Keratinocyte (primary cell): ENCODE data around the gene CHMP3. TPM values are rescaled to one million over a fixed set of nuclear protein-coding genes. Genes with fewer than 3 reads are reported as not detected.

Experiments used
- DNase-seq: peaks from one replicate; pipeline ENCODE4 v3.0.0-alpha.2; 2011; ENCODE audit warnings: low read depth, missing footprints, low spot score
- FAIRE-seq: peaks from 2 replicates; lab custom pipeline; 2011; peaks lifted over from hg19 to GRCh38; lab: Jason Lieb, UNC
- H2AFZ ChIP-seq: 2 replicates; pipeline ENCODE4 v1.6.0; 2012; ENCODE audit warnings: low read length, control low read depth, inconsistent platforms; ENCODE audit not compliant: control insufficient read depth
- H3K27ac ChIP-seq: 2 replicates; pipeline ENCODE4 v1.5.1; 2011; ENCODE audit warnings: low read length; ENCODE audit not compliant: control insufficient read depth, insufficient read depth
- H3K27me3 ChIP-seq: 3 replicates; pipeline ENCODE4 v1.6.0; 2011; ENCODE audit warnings: low read length; ENCODE audit not compliant: control insufficient read depth, insufficient read depth; ENCODE audit errors: extremely low read depth
- H3K36me3 ChIP-seq, 2 experiments: 2 replicates in 1 of 2; 3 replicates in 1 of 2; pipeline ENCODE4 v1.5.1; 2011; ENCODE audit warnings: low read length in 2 of 2, mild to moderate bottlenecking in 1 of 2; ENCODE audit not compliant: control insufficient read depth in 2 of 2, insufficient read depth in 2 of 2; ENCODE audit errors: extremely low read depth in 1 of 2
- H3K4me1 ChIP-seq: 3 replicates; pipeline ENCODE4 v1.5.1; 2011; ENCODE audit warnings: low read length; ENCODE audit not compliant: control insufficient read depth, insufficient read depth; ENCODE audit errors: extremely low read depth
- H3K4me2 ChIP-seq: 3 replicates; pipeline ENCODE4 v1.6.0; 2011; ENCODE audit warnings: low read depth, low read length; ENCODE audit not compliant: control insufficient read depth, insufficient read depth; ENCODE audit errors: extremely low read depth
- H3K4me3 ChIP-seq, 3 experiments: fragments of 200-600 bp in 1 of 3; sonication (generic) in 1 of 3; 2 replicates in 2 of 3; 3 replicates in 1 of 3; pipeline ENCODE4 v1.5.1; 2011 to 2016; ENCODE audit warnings: low read length in 3 of 3, mild to moderate bottlenecking in 3 of 3, control low read depth in 2 of 3, inconsistent platforms in 1 of 3, low read depth in 1 of 3, mixed read lengths in 1 of 3, mixed run types in 1 of 3, moderate library complexity in 1 of 3; ENCODE audit not compliant: control insufficient read depth in 2 of 3, insufficient read depth in 2 of 3; ENCODE audit errors: extremely low read depth in 1 of 3
- H3K79me2 ChIP-seq: 2 replicates; pipeline ENCODE4 v1.6.0; 2012; ENCODE audit warnings: low read length; ENCODE audit not compliant: control insufficient read depth, insufficient read depth
- H3K9ac ChIP-seq: 3 replicates; pipeline ENCODE4 v1.6.0; 2011; ENCODE audit warnings: low read length; ENCODE audit not compliant: control insufficient read depth, insufficient read depth; ENCODE audit errors: extremely low read depth
- H3K9me1 ChIP-seq: 3 replicates; pipeline ENCODE4 v1.6.0; 2011; ENCODE audit warnings: low read length; ENCODE audit not compliant: control insufficient read depth, insufficient read depth; ENCODE audit errors: extremely low read depth
- H3K9me3 ChIP-seq: 2 replicates; pipeline ENCODE4 v1.5.1; 2012; ENCODE audit warnings: low read depth, low read length; ENCODE audit not compliant: control insufficient read depth
- H4K20me1 ChIP-seq: 3 replicates; pipeline ENCODE4 v1.6.0; 2011; ENCODE audit warnings: low read length; ENCODE audit not compliant: control insufficient read depth, insufficient read depth; ENCODE audit errors: extremely low read depth
- CTCF ChIP-seq, 3 experiments: IDR thresholded peaks in 1 of 3; conservative IDR thresholded peaks in 1 of 3; optimal IDR thresholded peaks in 1 of 3; 2 replicates in 2 of 3; 3 replicates in 1 of 3; pipeline versions ENCODE3 to v1.5.1; 2011; ENCODE audit warnings: low read length in 3 of 3, mild to moderate bottlenecking in 3 of 3, moderate library complexity in 2 of 3, control low read depth in 1 of 3, inconsistent platforms in 1 of 3; ENCODE audit not compliant: insufficient read depth in 2 of 3; ENCODE audit errors: extremely low read depth in 1 of 3
- EZH2 ChIP-seq: IDR thresholded peaks from one replicate; pipeline ENCODE4 v1.6.1; 2012; ENCODE audit warnings: inconsistent platforms, mild to moderate bottlenecking, low read length, moderate library complexity
- dilution Hi-C: fragments of 300-500 bp; cut with MboI; formaldehyde crosslinking; loops from one replicate; pipeline ENCODE4 v1.7.0; 2020; ENCODE audit warnings: low sequenced_read_pairs; ENCODE audit not compliant: extremely low pct_ligation_motif_present
- polyA plus RNA-seq, 5 experiments: library from polyadenylated mRNA; depleted of rRNA in 3 of 5; stranded (reverse) in 3 of 5; stranded (forward) in 1 of 5; unstranded in 1 of 5; fragments of >200 nt; gene quantifications; 1 replicate in 1 of 5; 2 replicates in 3 of 5; 3 replicates in 1 of 5; pipeline versions ENCODE4 v1.2.1 to v1.2.3, GENCODE V29; 2011 to 2012; ENCODE audit warnings: missing spikeins in 2 of 5, low read depth in 1 of 5, low replicate concordance in 1 of 5

CHMP3 gene
- polyA plus RNA-seq, 1 donor (not counting 4 experiments of a cell fraction or from before 2014, with no cell fraction given), result 162 TPM

- dilution Hi-C loops, result no loop called here
- no peak for FAIRE-seq
- Histone ChIP-seq H3K4me2 (no peak overlapping the region), H3K79me2 (no peaks in the 10 kb centered on the region), H3K4me1 (no peaks in the 10 kb centered on the region), H4K20me1 (no peaks in the 10 kb centered on the region), H3K4me3 (no peak overlapping the region), H2AFZ (no peak overlapping the region), H3K27me3 (no peaks in the 10 kb centered on the region), H3K9me1 (no peaks in the 10 kb centered on the region), H3K36me3 (no peaks in the 10 kb centered on the region), H3K9ac (no peak overlapping the region), H3K9me3 (no peaks in the 10 kb centered on the region), H3K27ac (no peak overlapping the region)
- DNase-seq, result no peak
- TF ChIP-seq EZH2, result no peak
- TF ChIP-seq CTCF (optimal IDR thresholded peaks at IDR 0.05 in 1 of 3, IDR thresholded peaks at IDR 0.05 in 1 of 3, conservative IDR thresholded peaks at IDR 0.05 in 1 of 3; ENCODE audit: extremely low read depth in 1 of 3, insufficient read depth in 2 of 3, low read length in 3 of 3), result no peak
Measured at GRCh38 chr2:86541334-86541733, 21.9 kb downstream of the CHMP3 start.

GRCh38 chr2:86533589-86533988 lies 29.7 kb downstream of the CHMP3 start:
- Histone ChIP-seq H3K9me3 (no peaks in the 10 kb centered on the region), H3K9ac (no peak overlapping the region), H3K27ac (no peak overlapping the region), H3K79me2 (no peaks in the 10 kb centered on the region), H3K9me1 (no peaks in the 10 kb centered on the region), H3K4me1 (no peaks in the 10 kb centered on the region), H3K27me3 (no peaks in the 10 kb centered on the region), H4K20me1 (no peaks in the 10 kb centered on the region), H3K4me3 (no peak overlapping the region), H2AFZ (no peak overlapping the region), H3K4me2 (no peak overlapping the region), H3K36me3 (no peaks in the 10 kb centered on the region)
- TF ChIP-seq CTCF (optimal IDR thresholded peaks at IDR 0.05 in 1 of 3, IDR thresholded peaks at IDR 0.05 in 1 of 3, conservative IDR thresholded peaks at IDR 0.05 in 1 of 3; ENCODE audit: extremely low read depth in 1 of 3, insufficient read depth in 2 of 3, low read length in 3 of 3) (no peak), EZH2 (no peak)
- dilution Hi-C loops, result no loop called here
- FAIRE-seq (no peak), DNase-seq (no peak)
